ENCODE measurements around the gene TMED7. TPM values are rescaled to one million over a fixed set of nuclear protein-coding genes. Genes with fewer than 3 reads are reported as not detected.

Gene TMED7
- total and polyA plus RNA-seq, 2 of the 8 experiments (the other 6 are each of a cell fraction or from before 2014, with no cell fraction given), result 43.8 to 75.2 TPM

DNA sequence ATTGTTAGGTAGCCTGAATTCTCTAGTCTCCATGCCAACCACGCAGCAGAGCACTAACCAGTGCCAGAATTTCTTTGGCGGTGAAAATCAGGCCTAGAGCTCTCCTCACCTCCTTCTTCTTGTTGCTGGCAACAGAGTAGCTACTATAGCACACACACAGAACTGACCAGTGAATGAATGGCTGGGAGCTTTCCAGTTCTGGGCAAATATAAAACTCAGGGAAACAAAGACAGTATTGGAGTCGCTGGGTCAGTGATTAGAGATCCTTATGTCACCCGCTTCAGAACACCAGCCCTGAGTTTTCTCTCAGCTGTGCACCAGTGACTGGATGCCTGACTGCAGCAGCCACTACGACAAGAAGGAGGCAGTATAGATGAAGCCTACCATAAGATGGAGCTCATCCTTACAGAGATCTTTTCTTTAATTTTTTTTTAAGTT, 54.4 kb downstream of the TMED7 start:
- H4K91ac ChIP-seq (replicated peaks; ENCODE audit: insufficient read length, low read length), result no peak overlapping the region
- no peak overlapping the region for H2AK5ac ChIP-seq (ENCODE audit: low read depth, low read length)
- H3K18ac ChIP-seq (ENCODE audit: extremely low read depth, low read length), result no peak overlapping the region
- ChIA-PET CTCF (ENCODE audit: partially characterized antibody) (interaction anchor here (0.6 to 9.4 kb wide), 23 partner anchors 10 to 496 kb away, joined by 3 to 138 read pairs (median 3); partner anchors contain the start of gene CCDC112), POLR2A (ENCODE audit: partially characterized antibody) (interaction anchor here (0.7 to 1.2 kb wide), 2 partner anchors 27 to 263 kb away, joined by 3 to 6 read pairs; partner anchors contain the start of gene FEM1C)
- H3K79me1 ChIP-seq (ENCODE audit: low read depth, low read length), result no peaks in the 10 kb centered on the region
- FAIRE-seq, result no peak
- no peak overlapping the region for H3K14ac ChIP-seq (ENCODE audit: insufficient read length)
- H3K79me2 ChIP-seq (ENCODE audit: control insufficient read depth in 1 of 2, insufficient read depth in 2 of 2, low read length in 2 of 2), result no peaks in the 10 kb centered on the region
- WGBS, 2 experiments (ENCODE audit: extremely low coverage in 1 of 2, insufficient coverage in 1 of 2, insufficient read length in 1 of 2, insufficient replicate concordance in 2 of 2, low coverage in 1 of 2, low lambda C conversion rate in 2 of 2, missing lambda C conversion rate in 1 of 2), result 71% methylated on average over 5 of the region's 5 CpGs; no CpG with 5 or more reads in 1 of the 2 experiments
- H4K8ac ChIP-seq (ENCODE audit: extremely low read depth, insufficient read depth, low read length), result no peak overlapping the region
- H3K9me3 ChIP-seq (ENCODE audit: insufficient read depth in 2 of 2, low read depth in 1 of 2, low read length in 1 of 2), result no peaks in the 10 kb centered on the region
- no peak overlapping the region for H2BK120ac ChIP-seq (replicated peaks; ENCODE audit: low read depth, low read length)
- H3K27ac ChIP-seq (ENCODE audit: low read depth, low read length), result no peak overlapping the region
- H3K4me2 ChIP-seq (ENCODE audit: insufficient read depth in 1 of 2, low read depth in 2 of 2, low read length in 2 of 2), result no peak overlapping the region
- H2BK20ac ChIP-seq (ENCODE audit: low read length), result no peak overlapping the region
- no peak for DNase-seq (ENCODE audit: low read depth in 1 of 2, low spot score in 2 of 2)
- H4K20me1 ChIP-seq (replicated peaks in 1 of 2; ENCODE audit: control insufficient read depth in 1 of 2, insufficient read depth in 2 of 2, low read length in 2 of 2), result no peaks in the 10 kb centered on the region
- no peak overlapping the region for H2BK12ac ChIP-seq (ENCODE audit: low read depth, low read length)
- no peaks in the 10 kb centered on the region for H3K4me1 ChIP-seq (replicated peaks in 1 of 4; ENCODE audit: control insufficient read depth in 3 of 4, insufficient read depth in 4 of 4, low read length in 3 of 4)
- H2BK15ac ChIP-seq (ENCODE audit: low read length), result no peak overlapping the region
- no peaks in the 10 kb centered on the region for H3K36me3 ChIP-seq (ENCODE audit: control insufficient read depth in 2 of 4, insufficient read depth in 4 of 4, low read length in 3 of 4)
- H2AFZ ChIP-seq (ENCODE audit: low read length), result peak overlapping the region; percentile 82
- H4K5ac ChIP-seq (ENCODE audit: insufficient read length, low read depth, low read length), result no peak overlapping the region
- no peaks in the 10 kb centered on the region for H3K27me3 ChIP-seq (replicated peaks in 1 of 4; ENCODE audit: control insufficient read depth in 3 of 4, extremely low read depth in 1 of 4, insufficient read depth in 3 of 4, low read length in 3 of 4)
- H3K23ac ChIP-seq (ENCODE audit: insufficient read length), result no peak overlapping the region
- no peak overlapping the region for H2BK5ac ChIP-seq (ENCODE audit: low read depth, low read length)
- no peak overlapping the region for H3K9ac ChIP-seq (replicated peaks in 1 of 4; ENCODE audit: extremely low read depth in 1 of 4, low read depth in 3 of 4, low read length in 3 of 4)
- no peak overlapping the region for H3K4ac ChIP-seq (replicated peaks; ENCODE audit: insufficient read length, low read depth, low read length)
- H3K23me2 ChIP-seq (ENCODE audit: low read depth, low read length), result no peaks in the 10 kb centered on the region
- H3K56ac ChIP-seq (replicated peaks; ENCODE audit: insufficient read length, low read depth, low read length), result no peak overlapping the region
- H3K4me3 ChIP-seq (ENCODE audit: extremely low read depth in 1 of 4, insufficient read depth in 2 of 4, low read depth in 3 of 4, low read length in 4 of 4), result no peak overlapping the region
- TF ChIP-seq, protein P1, sequence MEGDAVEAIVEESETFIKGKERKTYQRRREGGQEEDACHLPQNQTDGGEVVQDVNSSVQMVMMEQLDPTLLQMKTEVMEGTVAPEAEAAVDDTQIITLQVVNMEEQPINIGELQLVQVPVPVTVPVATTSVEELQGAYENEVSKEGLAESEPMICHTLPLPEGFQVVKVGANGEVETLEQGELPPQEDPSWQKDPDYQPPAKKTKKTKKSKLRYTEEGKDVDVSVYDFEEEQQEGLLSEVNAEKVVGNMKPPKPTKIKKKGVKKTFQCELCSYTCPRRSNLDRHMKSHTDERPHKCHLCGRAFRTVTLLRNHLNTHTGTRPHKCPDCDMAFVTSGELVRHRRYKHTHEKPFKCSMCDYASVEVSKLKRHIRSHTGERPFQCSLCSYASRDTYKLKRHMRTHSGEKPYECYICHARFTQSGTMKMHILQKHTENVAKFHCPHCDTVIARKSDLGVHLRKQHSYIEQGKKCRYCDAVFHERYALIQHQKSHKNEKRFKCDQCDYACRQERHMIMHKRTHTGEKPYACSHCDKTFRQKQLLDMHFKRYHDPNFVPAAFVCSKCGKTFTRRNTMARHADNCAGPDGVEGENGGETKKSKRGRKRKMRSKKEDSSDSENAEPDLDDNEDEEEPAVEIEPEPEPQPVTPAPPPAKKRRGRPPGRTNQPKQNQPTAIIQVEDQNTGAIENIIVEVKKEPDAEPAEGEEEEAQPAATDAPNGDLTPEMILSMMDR (IDR thresholded peaks at IDR 0.05; ENCODE audit: control extremely low read depth in 1 of 3, insufficient read depth in 1 of 3, low read depth in 1 of 3, low read length in 3 of 3), result peak; percentile 18 to 52 (median 19); a peak in 3 of 4 replicates
- TF ChIP-seq GABPA (IDR thresholded peaks at IDR 0.05; ENCODE audit: borderline replicate concordance, insufficient read depth, low read length) (no peak), RAD21 (IDR thresholded peaks at IDR 0.05 in 1 of 2, conservative IDR thresholded peaks at IDR 0.05 in 1 of 2; ENCODE audit: low read depth in 2 of 2, low read length in 2 of 2) (peak in 1 of 2 experiments; percentile 13; a peak in 1 of 4 replicates), ASH2L (IDR thresholded peaks at IDR 0.05; ENCODE audit: low read length) (no peak)
